NOMO-1 treated with DMSO at 0.1 percent for 48 hours (cell line): ENCODE results near the gene PTBP3.
"Not testable (repeated sequence)": the region's sequence is repeated elsewhere in the genome, so short reads cannot be mapped to it uniquely, and the experiment has no call there.

ENCODE experiments used
- DNase-seq: peaks from one replicate; lab custom pipeline; 2025; ENCODE audit not compliant: unreplicated experiment; lab: John Stamatoyannopoulos, UW

The PTBP3 gene

GRCh38 chr9:112332977-112333638 is at the start of gene PTBP3:
Gene PTBP3 (minus strand): TSS chr9:112333619. CDS start chr9:112297865, 35,754 bp downstream.
- DNase-seq, result peak; percentile 76

GRCh38 chr9:112382501-112383364 is 49.3 kb upstream of the PTBP3 start:
- no peak for DNase-seq

- no peak for DNase-seq
Measured at GRCh38 chr9:112382066-112382465, 48.6 kb upstream of the PTBP3 start.

- peak; percentile 26 for DNase-seq
Measured at GRCh38 chr9:112380825-112381221, 47.4 kb upstream of the PTBP3 start.

- DNase-seq, result peak; percentile 44
Measured at GRCh38 chr9:112380102-112380824, 46.8 kb upstream of the PTBP3 start, which contains the start of gene HSDL2. Gene HSDL2 (plus strand): TSS chr9:112380108. CDS start chr9:112380164, 56 bp downstream.

- peak; percentile 98 for DNase-seq
Measured at GRCh38 chr9:112379177-112380101, 46.0 kb upstream of the PTBP3 start.

- no peak for DNase-seq
Measured at GRCh38 chr9:112378328-112379176, 45.1 kb upstream of the PTBP3 start.

GRCh38 chr9:112377684-112378327 is 44.4 kb upstream of the PTBP3 start:
- DNase-seq, result no peak

- DNase-seq, result no peak
Measured at GRCh38 chr9:112377087-112377486, 43.7 kb upstream of the PTBP3 start.

GRCh38 chr9:112375361-112375760 is 41.9 kb upstream of the PTBP3 start:
- DNase-seq, result no peak

- DNase-seq, result not testable (repeated sequence)
Measured at GRCh38 chr9:112374232-112374631, 40.8 kb upstream of the PTBP3 start.

- DNase-seq, result not testable (repeated sequence)
Measured at GRCh38 chr9:112373666-112374065, 40.2 kb upstream of the PTBP3 start.

GRCh38 chr9:112371060-112371459 is 37.6 kb upstream of the PTBP3 start:
- DNase-seq, result no peak

GRCh38 chr9:112369817-112370216 is 36.4 kb upstream of the PTBP3 start:
- no peak for DNase-seq

GRCh38 chr9:112367465-112367864 is 34.0 kb upstream of the PTBP3 start:
- DNase-seq, result no peak

- no peak for DNase-seq
Measured at GRCh38 chr9:112366591-112366990, 33.2 kb upstream of the PTBP3 start.

- not testable (repeated sequence) for DNase-seq
Measured at GRCh38 chr9:112365257-112365656, 31.8 kb upstream of the PTBP3 start.

GRCh38 chr9:112364761-112365160 is 31.3 kb upstream of the PTBP3 start:
- no peak for DNase-seq

GRCh38 chr9:112361601-112362000 is 28.2 kb upstream of the PTBP3 start:
- peak; percentile 39 for DNase-seq
